Panc1 (cell line): ENCODE measurements around the gene CORIN. TPM values are rescaled to one million over a fixed set of nuclear protein-coding genes. Genes with fewer than 3 reads are reported as not detected.
"Not testable (repeated sequence)": the region's sequence is repeated elsewhere in the genome, so short reads cannot be mapped to it uniquely, and the experiment has no call there.

Experiments used
- ATAC-seq: fragments of 200-7000 bp; cut with Tn5 transposase; 2 replicates; pipeline ENCODE4 v1.9.1; 2020; ENCODE audit warnings: mild to moderate bottlenecking, moderate library complexity
- BruUV-seq: library from RNA; stranded (reverse); fragments of 400-500 nt; replicated peaks from 2 replicates; lab custom pipeline; 2021; lab: Mats Ljungman, UMichigan
- CTCF ChIA-PET: fragments of 300-600 bp; sonication (Branson Sonifier 250); formaldehyde crosslinking; loops from one replicate; lab custom pipeline; 2022; ENCODE audit warnings: antibody characterized with exemption; lab: Charles Lee
- POLR2A ChIA-PET: fragments of 300-600 bp; sonication (Branson Sonifier 250); formaldehyde crosslinking; loops from one replicate; lab custom pipeline; 2022; ENCODE audit warnings: antibody characterized with exemption; lab: Charles Lee
- DNase-seq: peaks from one replicate; pipeline ENCODE4 v3.0.0-alpha.2; 2010; ENCODE audit warnings: low read depth, low spot score
- H3K27ac ChIP-seq: 2 replicates; pipeline ENCODE4 v1.5.1; 2011; ENCODE audit warnings: mild to moderate bottlenecking, low read length, inconsistent platforms
- H3K27me3 ChIP-seq: fragments of 200-500 bp; sonication (Bioruptor generic); 2 replicates; pipeline ENCODE4 v1.6.0; 2014; ENCODE audit warnings: low read length, inconsistent platforms; ENCODE audit not compliant: control insufficient read depth, insufficient read depth
- H3K36me3 ChIP-seq: fragments of 200-500 bp; sonication (Bioruptor generic); 2 replicates; pipeline ENCODE4 v1.5.1; 2014; ENCODE audit warnings: inconsistent platforms, mild to moderate bottlenecking, low read length, moderate library complexity; ENCODE audit not compliant: control insufficient read depth, insufficient read depth
- H3K4me1 ChIP-seq: 2 replicates; pipeline ENCODE4 v1.5.1; 2011; ENCODE audit warnings: inconsistent platforms, mild to moderate bottlenecking, low read length, moderate library complexity; ENCODE audit not compliant: control insufficient read depth, insufficient read depth
- H3K4me3 ChIP-seq, 2 experiments: 2 replicates each; pipeline ENCODE4 v1.5.1; 2011 to 2012; ENCODE audit warnings: low read depth in 2 of 2, low read length in 2 of 2, mild to moderate bottlenecking in 2 of 2, inconsistent platforms in 1 of 2, moderate library complexity in 1 of 2
- H3K9me3 ChIP-seq: fragments of 200-500 bp; sonication (Bioruptor generic); 2 replicates; pipeline ENCODE4 v1.5.1; 2014; ENCODE audit warnings: low read depth, mild to moderate bottlenecking, inconsistent platforms, low read length, moderate library complexity; ENCODE audit not compliant: control insufficient read depth, insufficient read depth
- POLR2AphosphoS5 ChIP-seq: IDR thresholded peaks from 2 replicates; pipeline ENCODE4 v1.6.1; 2012; ENCODE audit warnings: mild to moderate bottlenecking, low read depth, low read length, moderate library complexity
- SIN3A ChIP-seq: IDR thresholded peaks from 2 replicates; pipeline ENCODE4 v1.6.1; 2012; ENCODE audit warnings: low read depth, mild to moderate bottlenecking, low read length, moderate library complexity, borderline replicate concordance; ENCODE audit not compliant: insufficient read depth
- TCF7L2 ChIP-seq: IDR thresholded peaks from 2 replicates; pipeline ENCODE4 v1.6.1; 2011; ENCODE audit warnings: mild to moderate bottlenecking, low read depth, low read length, inconsistent platforms
- in situ Hi-C: cut with HindIII; loops from 2 replicates; pipeline ENCODE4 v1.10.0; 2016; ENCODE audit warnings: low sequenced_read_pairs, low pct_unique_long_range_greater_than_20kb
- intact Hi-C: fragments of 100-400 bp; cut with micrococcal nuclease; formaldehyde crosslinking; loops from one replicate; pipeline ENCODE4 v1.10.0; 2022; ENCODE audit not compliant: unreplicated experiment
- total RNA-seq: library from RNA; stranded (reverse); gene quantifications from one replicate; pipeline ENCODE4 v1.2.1, GENCODE V29; 2021; ENCODE audit not compliant: unreplicated experiment
- TF ChIP-seq, protein P1 (sequence below): fragments of 450-650 bp; IDR thresholded peaks from 2 replicates; pipeline ENCODE4 v1.5.1; 2017; ENCODE audit warnings: mild to moderate bottlenecking
- TF ChIP-seq, protein P2 (sequence below), 2 experiments: IDR thresholded peaks; 2 replicates each; pipeline ENCODE4 v1.6.1; 2011 to 2012; ENCODE audit warnings: low read depth in 2 of 2, control low read depth in 1 of 2, low read length in 1 of 2, mild to moderate bottlenecking in 1 of 2, moderate library complexity in 1 of 2; ENCODE audit not compliant: insufficient read depth in 1 of 2

CORIN gene
- total RNA-seq, 1 experiment from 2014 or later = not detected

DNA sequence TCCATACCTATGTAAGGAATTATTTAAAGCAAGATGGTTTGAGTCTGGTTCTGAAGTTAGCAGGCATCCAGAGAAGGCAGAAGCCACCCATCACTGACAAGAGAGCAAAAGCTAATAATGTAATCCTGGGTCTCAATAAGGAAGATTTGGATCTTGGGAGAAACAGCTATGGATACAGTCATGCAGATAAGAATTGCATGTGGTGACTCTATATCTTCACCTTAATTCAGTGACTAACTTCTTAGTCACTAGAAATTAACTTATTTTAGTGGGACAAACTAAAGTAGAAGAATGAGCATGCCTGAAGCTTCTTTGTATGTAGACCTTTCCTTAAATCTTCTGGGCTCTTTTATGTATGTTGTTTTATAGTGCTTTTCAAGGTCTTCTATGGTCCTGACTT, 286.2 kb downstream of the CORIN start:
- no TSS peak for BruUV-seq
- H3K27me3 ChIP-seq = no peaks in the 10 kb centered on the region
- TF ChIP-seq, protein P1, sequence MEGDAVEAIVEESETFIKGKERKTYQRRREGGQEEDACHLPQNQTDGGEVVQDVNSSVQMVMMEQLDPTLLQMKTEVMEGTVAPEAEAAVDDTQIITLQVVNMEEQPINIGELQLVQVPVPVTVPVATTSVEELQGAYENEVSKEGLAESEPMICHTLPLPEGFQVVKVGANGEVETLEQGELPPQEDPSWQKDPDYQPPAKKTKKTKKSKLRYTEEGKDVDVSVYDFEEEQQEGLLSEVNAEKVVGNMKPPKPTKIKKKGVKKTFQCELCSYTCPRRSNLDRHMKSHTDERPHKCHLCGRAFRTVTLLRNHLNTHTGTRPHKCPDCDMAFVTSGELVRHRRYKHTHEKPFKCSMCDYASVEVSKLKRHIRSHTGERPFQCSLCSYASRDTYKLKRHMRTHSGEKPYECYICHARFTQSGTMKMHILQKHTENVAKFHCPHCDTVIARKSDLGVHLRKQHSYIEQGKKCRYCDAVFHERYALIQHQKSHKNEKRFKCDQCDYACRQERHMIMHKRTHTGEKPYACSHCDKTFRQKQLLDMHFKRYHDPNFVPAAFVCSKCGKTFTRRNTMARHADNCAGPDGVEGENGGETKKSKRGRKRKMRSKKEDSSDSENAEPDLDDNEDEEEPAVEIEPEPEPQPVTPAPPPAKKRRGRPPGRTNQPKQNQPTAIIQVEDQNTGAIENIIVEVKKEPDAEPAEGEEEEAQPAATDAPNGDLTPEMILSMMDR = no peak
- TF ChIP-seq TCF7L2 (no peak), SIN3A (no peak), POLR2AphosphoS5 (no peak)
- TF ChIP-seq, protein P2, sequence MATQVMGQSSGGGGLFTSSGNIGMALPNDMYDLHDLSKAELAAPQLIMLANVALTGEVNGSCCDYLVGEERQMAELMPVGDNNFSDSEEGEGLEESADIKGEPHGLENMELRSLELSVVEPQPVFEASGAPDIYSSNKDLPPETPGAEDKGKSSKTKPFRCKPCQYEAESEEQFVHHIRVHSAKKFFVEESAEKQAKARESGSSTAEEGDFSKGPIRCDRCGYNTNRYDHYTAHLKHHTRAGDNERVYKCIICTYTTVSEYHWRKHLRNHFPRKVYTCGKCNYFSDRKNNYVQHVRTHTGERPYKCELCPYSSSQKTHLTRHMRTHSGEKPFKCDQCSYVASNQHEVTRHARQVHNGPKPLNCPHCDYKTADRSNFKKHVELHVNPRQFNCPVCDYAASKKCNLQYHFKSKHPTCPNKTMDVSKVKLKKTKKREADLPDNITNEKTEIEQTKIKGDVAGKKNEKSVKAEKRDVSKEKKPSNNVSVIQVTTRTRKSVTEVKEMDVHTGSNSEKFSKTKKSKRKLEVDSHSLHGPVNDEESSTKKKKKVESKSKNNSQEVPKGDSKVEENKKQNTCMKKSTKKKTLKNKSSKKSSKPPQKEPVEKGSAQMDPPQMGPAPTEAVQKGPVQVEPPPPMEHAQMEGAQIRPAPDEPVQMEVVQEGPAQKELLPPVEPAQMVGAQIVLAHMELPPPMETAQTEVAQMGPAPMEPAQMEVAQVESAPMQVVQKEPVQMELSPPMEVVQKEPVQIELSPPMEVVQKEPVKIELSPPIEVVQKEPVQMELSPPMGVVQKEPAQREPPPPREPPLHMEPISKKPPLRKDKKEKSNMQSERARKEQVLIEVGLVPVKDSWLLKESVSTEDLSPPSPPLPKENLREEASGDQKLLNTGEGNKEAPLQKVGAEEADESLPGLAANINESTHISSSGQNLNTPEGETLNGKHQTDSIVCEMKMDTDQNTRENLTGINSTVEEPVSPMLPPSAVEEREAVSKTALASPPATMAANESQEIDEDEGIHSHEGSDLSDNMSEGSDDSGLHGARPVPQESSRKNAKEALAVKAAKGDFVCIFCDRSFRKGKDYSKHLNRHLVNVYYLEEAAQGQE (IDR thresholded peaks at IDR 0.05; ENCODE audit: insufficient read depth in 1 of 2, low read depth in 2 of 2, low read length in 1 of 2) = no peak
- H3K4me3 ChIP-seq = no peak overlapping the region
- no peaks in the 10 kb centered on the region for H3K4me1 ChIP-seq
- ChIA-PET CTCF (no interaction called here), POLR2A (no interaction called here)
- DNase-seq (no peak), ATAC-seq (no peak)
- no peaks in the 10 kb centered on the region for H3K36me3 ChIP-seq
- in situ Hi-C loops = no loop called here
- intact Hi-C loops = no loop called here
- no peak overlapping the region for H3K27ac ChIP-seq
- H3K9me3 ChIP-seq = no peaks in the 10 kb centered on the region

DNA sequence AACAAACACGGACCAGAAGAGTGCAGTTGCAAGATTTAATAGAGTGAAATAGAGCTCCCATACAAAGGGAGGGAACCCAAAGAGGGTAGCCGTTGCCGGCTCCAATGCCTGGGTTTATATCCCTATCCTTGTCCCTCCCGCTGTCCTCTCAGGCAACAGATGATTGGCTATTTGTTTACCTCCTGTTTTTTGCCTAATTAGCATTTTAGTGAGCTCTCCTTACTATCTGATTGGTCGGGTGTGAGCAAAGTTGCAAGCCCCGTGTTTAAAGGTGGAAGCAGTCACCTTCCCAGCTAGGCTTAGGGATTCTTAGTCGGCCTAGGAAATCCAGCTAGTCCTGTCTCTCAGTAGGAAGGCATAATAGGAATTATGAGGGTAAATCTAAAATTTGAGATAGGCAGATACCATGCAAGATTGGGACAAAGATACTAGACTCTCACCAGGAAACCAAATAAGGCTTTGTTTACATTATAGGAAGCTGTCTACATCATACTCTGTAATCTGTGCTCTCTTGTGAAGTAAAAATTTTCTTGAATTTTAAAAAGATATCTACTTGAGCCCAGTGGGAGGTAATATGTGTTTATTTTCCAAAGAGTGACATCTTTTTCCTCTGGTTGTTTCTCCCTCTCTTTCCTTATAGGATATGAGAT, 286.8 kb downstream of the CORIN start:
- no peaks in the 10 kb centered on the region for H3K36me3 ChIP-seq
- no peak overlapping the region for H3K27ac ChIP-seq
- in situ Hi-C loops (no loop called here), intact Hi-C loops (no loop called here)
- ATAC-seq (no peak), DNase-seq (no peak)
- no peaks in the 10 kb centered on the region for H3K4me1 ChIP-seq
- POLR2A ChIA-PET = no interaction called here
- no TSS peak for BruUV-seq
- no peaks in the 10 kb centered on the region for H3K9me3 ChIP-seq
- CTCF ChIA-PET = no interaction called here
- H3K27me3 ChIP-seq = no peaks in the 10 kb centered on the region
- H3K4me3 ChIP-seq = no peak overlapping the region
- no peak for TF ChIP-seq POLR2AphosphoS5
- TF ChIP-seq, protein P2 (IDR thresholded peaks at IDR 0.05; ENCODE audit: insufficient read depth in 1 of 2, low read depth in 2 of 2, low read length in 1 of 2) = no peak
- TF ChIP-seq, protein P1 = no peak
- TF ChIP-seq SIN3A = no peak
- TF ChIP-seq TCF7L2 = no peak

DNA sequence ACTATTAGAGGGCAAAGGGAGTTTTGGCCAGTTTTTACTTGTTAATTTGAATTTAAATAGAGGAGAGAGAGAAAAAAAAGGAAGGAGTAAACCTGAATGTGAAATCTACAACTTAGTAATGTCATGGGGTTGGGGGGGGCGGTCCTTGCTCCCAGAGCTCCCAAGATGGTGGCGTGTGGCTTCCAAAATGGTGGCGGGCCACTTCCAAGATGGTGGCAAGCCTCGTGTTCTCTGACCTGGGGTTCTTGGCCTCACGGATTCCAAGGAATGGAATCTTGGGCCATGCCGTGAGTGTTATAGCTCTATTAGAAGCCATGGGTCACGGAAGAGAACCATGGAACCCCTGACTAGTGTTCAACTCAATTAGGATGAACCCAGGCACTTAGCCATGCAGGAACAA, 287.5 kb downstream of the CORIN start:
- H3K36me3 ChIP-seq, H3K27ac ChIP-seq, POLR2A ChIA-PET, ATAC-seq, H3K4me1 ChIP-seq, BruUV-seq, H3K9me3 ChIP-seq, H3K4me3 ChIP-seq, in situ Hi-C loops, intact Hi-C loops, DNase-seq, CTCF ChIA-PET, H3K27me3 ChIP-seq: not testable (repeated sequence)
